ENCODE data around the gene KCTD16. TPM values are rescaled to one million over a fixed set of nuclear protein-coding genes. Genes with fewer than 3 reads are reported as not detected.

The KCTD16 gene
- total RNA-seq, 4 donors from 2014 or later, result 0.03 TPM; not detected in 3

- Histone ChIP-seq H3K4me1 (no peaks in the 10 kb centered on the region), H3K36me3 (no peaks in the 10 kb centered on the region), H3K9me3 (no peaks in the 10 kb centered on the region), H3K27me3 (no peaks in the 10 kb centered on the region), H3K4me3 (no peak overlapping the region), H3K27ac (no peak overlapping the region)
- TF ChIP-seq CTCF (IDR thresholded peaks at IDR 0.05) (no peak), POLR2AphosphoS5 (IDR thresholded peaks at IDR 0.05) (no peak), POLR2A (IDR thresholded peaks at IDR 0.05) (no peak), EP300 (IDR thresholded peaks at IDR 0.05) (no peak)
- no peak for DNase-seq (ENCODE audit: low spot score in 2 of 2)
- 89% methylated on average over 1 of the region's 1 CpG for WGBS
Measured at GRCh38 chr5:144386315-144386714, 215.6 kb downstream of the KCTD16 start.

GRCh38 chr5:144390133-144390532 lies 219.5 kb downstream of the KCTD16 start:
- no peak for DNase-seq (ENCODE audit: low spot score in 2 of 2)
- Histone ChIP-seq H3K4me3 (no peak overlapping the region), H3K36me3 (no peaks in the 10 kb centered on the region), H3K4me1 (no peaks in the 10 kb centered on the region), H3K9me3 (no peaks in the 10 kb centered on the region), H3K27me3 (no peaks in the 10 kb centered on the region), H3K27ac (no peak overlapping the region)
- WGBS, result 9% methylated on average over 1 of the region's 1 CpG
- TF ChIP-seq CTCF (IDR thresholded peaks at IDR 0.05) (no peak), EP300 (IDR thresholded peaks at IDR 0.05) (no peak), POLR2A (IDR thresholded peaks at IDR 0.05) (no peak), POLR2AphosphoS5 (IDR thresholded peaks at IDR 0.05) (no peak)

- Histone ChIP-seq H3K27ac (no peak overlapping the region), H3K4me1 (no peaks in the 10 kb centered on the region), H3K36me3 (no peaks in the 10 kb centered on the region), H3K4me3 (no peak overlapping the region), H3K27me3 (no peaks in the 10 kb centered on the region), H3K9me3 (no peaks in the 10 kb centered on the region)
- WGBS, result 85% methylated on average over 2 of the region's 2 CpGs
- DNase-seq (ENCODE audit: low spot score in 2 of 2), result no peak
- TF ChIP-seq EP300 (IDR thresholded peaks at IDR 0.05) (no peak), CTCF (IDR thresholded peaks at IDR 0.05) (no peak), POLR2AphosphoS5 (IDR thresholded peaks at IDR 0.05) (no peak), POLR2A (IDR thresholded peaks at IDR 0.05) (no peak)
Measured at GRCh38 chr5:144391044-144391443, 220.4 kb downstream of the KCTD16 start.

- no peak for DNase-seq (ENCODE audit: low spot score in 2 of 2)
- Histone ChIP-seq H3K4me1 (no peaks in the 10 kb centered on the region), H3K27ac (no peak overlapping the region), H3K9me3 (no peaks in the 10 kb centered on the region), H3K27me3 (no peaks in the 10 kb centered on the region), H3K36me3 (no peaks in the 10 kb centered on the region), H3K4me3 (no peak overlapping the region)
- 62% methylated on average over 4 of the region's 4 CpGs for WGBS
- no peak for TF ChIP-seq POLR2AphosphoS5 (IDR thresholded peaks at IDR 0.05)
- TF ChIP-seq POLR2A (IDR thresholded peaks at IDR 0.05), result no peak
- no peak for TF ChIP-seq CTCF (IDR thresholded peaks at IDR 0.05)
- TF ChIP-seq EP300 (IDR thresholded peaks at IDR 0.05), result no peak
Measured at GRCh38 chr5:144393641-144394435, 223.2 kb downstream of the KCTD16 start.

- no peaks in the 10 kb centered on the region for H3K4me1 ChIP-seq
- WGBS, result 79% methylated on average over 1 of the region's 1 CpG
Measured at GRCh38 chr5:144395704-144396103, 225.0 kb downstream of the KCTD16 start.

More at GRCh38 chr5:144395704-144396103, 225.0 kb downstream of the KCTD16 start:
- DNase-seq (ENCODE audit: low spot score in 2 of 2), result no peak
- Histone ChIP-seq H3K27me3 (no peaks in the 10 kb centered on the region), H3K4me3 (no peak overlapping the region), H3K27ac (no peak overlapping the region), H3K36me3 (no peaks in the 10 kb centered on the region), H3K9me3 (no peaks in the 10 kb centered on the region)
- no peak for TF ChIP-seq POLR2A (IDR thresholded peaks at IDR 0.05)
- no peak for TF ChIP-seq EP300 (IDR thresholded peaks at IDR 0.05)
- TF ChIP-seq CTCF (IDR thresholded peaks at IDR 0.05), result no peak
- TF ChIP-seq POLR2AphosphoS5 (IDR thresholded peaks at IDR 0.05), result no peak

All from suprapubic skin (tissue), 4 donors.